ENCODE data around the gene VWA5A.

DNA sequence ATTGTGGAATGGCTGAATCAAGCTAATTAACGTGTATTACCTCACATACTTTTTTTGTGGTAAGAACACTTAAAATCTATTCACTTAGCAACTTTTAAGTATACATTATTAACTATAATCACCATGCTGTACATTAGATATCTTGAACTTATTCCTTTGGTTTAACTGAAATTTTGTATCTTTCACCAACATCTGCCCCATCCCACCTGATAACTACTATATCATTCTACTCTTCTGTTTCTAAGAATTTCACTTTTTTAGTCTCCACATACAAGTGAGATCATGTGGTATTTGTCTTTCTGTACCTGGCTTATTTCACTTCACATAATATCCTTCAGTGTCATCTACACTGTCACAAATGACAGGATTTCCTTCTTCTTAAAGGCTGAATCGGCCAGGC, 17.1 kb upstream of the VWA5A start:
- TF ChIP-seq, protein P1, sequence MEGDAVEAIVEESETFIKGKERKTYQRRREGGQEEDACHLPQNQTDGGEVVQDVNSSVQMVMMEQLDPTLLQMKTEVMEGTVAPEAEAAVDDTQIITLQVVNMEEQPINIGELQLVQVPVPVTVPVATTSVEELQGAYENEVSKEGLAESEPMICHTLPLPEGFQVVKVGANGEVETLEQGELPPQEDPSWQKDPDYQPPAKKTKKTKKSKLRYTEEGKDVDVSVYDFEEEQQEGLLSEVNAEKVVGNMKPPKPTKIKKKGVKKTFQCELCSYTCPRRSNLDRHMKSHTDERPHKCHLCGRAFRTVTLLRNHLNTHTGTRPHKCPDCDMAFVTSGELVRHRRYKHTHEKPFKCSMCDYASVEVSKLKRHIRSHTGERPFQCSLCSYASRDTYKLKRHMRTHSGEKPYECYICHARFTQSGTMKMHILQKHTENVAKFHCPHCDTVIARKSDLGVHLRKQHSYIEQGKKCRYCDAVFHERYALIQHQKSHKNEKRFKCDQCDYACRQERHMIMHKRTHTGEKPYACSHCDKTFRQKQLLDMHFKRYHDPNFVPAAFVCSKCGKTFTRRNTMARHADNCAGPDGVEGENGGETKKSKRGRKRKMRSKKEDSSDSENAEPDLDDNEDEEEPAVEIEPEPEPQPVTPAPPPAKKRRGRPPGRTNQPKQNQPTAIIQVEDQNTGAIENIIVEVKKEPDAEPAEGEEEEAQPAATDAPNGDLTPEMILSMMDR (IDR thresholded peaks at IDR 0.05): no peak
- TF ChIP-seq EP300 (IDR thresholded peaks at IDR 0.05): no peak

All from tibial nerve (tissue), 4 donors.